Esophagus squamous epithelium (tissue), 4 donors: ENCODE results near the gene DNAH8.

ENCODE experiments used
- CTCF ChIP-seq, 6 experiments: fragments of 450-650 bp in 4 of 6; fragments of 200-600 bp in 2 of 6; sonication (generic) in 2 of 6; IDR thresholded peaks; one replicate each; pipeline ENCODE4 v1.5.1; 2016 to 2019; ENCODE audit warnings: antibody characterized with exemption in 6 of 6, mild to moderate bottlenecking in 4 of 6, moderate library complexity in 4 of 6
- POLR2A ChIP-seq, 4 donors: fragments of 450-650 bp; IDR thresholded peaks; one replicate each; pipeline ENCODE4 v1.6.1; 2017; ENCODE audit warnings: antibody characterized with exemption in 4 of 4, mild to moderate bottlenecking in 4 of 4, moderate library complexity in 3 of 4

GRCh38 chr6:38924791-38925509, 209.8 kb downstream of the DNAH8 start:
- TF ChIP-seq CTCF (IDR thresholded peaks at IDR 0.05): no peak
- TF ChIP-seq POLR2A (IDR thresholded peaks at IDR 0.05): no peak
